Keratinocyte (primary cell): ENCODE results near the gene CACNA1C.

Experiments used
- EZH2 ChIP-seq: IDR thresholded peaks from one replicate; pipeline ENCODE4 v1.6.1; 2012; ENCODE audit warnings: inconsistent platforms, mild to moderate bottlenecking, low read length, moderate library complexity
- TF ChIP-seq, protein P1 (sequence below), 3 experiments: IDR thresholded peaks in 1 of 3; conservative IDR thresholded peaks in 1 of 3; optimal IDR thresholded peaks in 1 of 3; 2 replicates in 2 of 3; 3 replicates in 1 of 3; pipeline versions ENCODE3 to v1.5.1; 2011; ENCODE audit warnings: low read length in 3 of 3, mild to moderate bottlenecking in 3 of 3, moderate library complexity in 2 of 3, control low read depth in 1 of 3, inconsistent platforms in 1 of 3; ENCODE audit not compliant: insufficient read depth in 2 of 3; ENCODE audit errors: extremely low read depth in 1 of 3

GRCh38 chr12:2092354-2092753 lies 39.6 kb downstream of the CACNA1C start:
- TF ChIP-seq, protein P1, sequence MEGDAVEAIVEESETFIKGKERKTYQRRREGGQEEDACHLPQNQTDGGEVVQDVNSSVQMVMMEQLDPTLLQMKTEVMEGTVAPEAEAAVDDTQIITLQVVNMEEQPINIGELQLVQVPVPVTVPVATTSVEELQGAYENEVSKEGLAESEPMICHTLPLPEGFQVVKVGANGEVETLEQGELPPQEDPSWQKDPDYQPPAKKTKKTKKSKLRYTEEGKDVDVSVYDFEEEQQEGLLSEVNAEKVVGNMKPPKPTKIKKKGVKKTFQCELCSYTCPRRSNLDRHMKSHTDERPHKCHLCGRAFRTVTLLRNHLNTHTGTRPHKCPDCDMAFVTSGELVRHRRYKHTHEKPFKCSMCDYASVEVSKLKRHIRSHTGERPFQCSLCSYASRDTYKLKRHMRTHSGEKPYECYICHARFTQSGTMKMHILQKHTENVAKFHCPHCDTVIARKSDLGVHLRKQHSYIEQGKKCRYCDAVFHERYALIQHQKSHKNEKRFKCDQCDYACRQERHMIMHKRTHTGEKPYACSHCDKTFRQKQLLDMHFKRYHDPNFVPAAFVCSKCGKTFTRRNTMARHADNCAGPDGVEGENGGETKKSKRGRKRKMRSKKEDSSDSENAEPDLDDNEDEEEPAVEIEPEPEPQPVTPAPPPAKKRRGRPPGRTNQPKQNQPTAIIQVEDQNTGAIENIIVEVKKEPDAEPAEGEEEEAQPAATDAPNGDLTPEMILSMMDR (optimal IDR thresholded peaks at IDR 0.05 in 1 of 3, IDR thresholded peaks at IDR 0.05 in 1 of 3, conservative IDR thresholded peaks at IDR 0.05 in 1 of 3; ENCODE audit: extremely low read depth in 1 of 3, insufficient read depth in 2 of 3, low read length in 3 of 3): no peak
- no peak for TF ChIP-seq EZH2
